Stimulated activated CD8-positive, alpha-beta memory T cell treated with anti-CD3 and anti-CD28 coated beads, Interleukin-7, amount 100 ng/mL, for 24 hours (primary cell): ENCODE results near the gene MYCL.
"Not testable (repeated sequence)": the region's sequence is repeated elsewhere in the genome, so short reads cannot be mapped to it uniquely, and the experiment has no call there.

Experiments
- DNase-seq: peaks from one replicate; pipeline ENCODE4 v3.0.0-alpha.2; 2020; ENCODE audit warnings: low read depth

Gene MYCL

DNA sequence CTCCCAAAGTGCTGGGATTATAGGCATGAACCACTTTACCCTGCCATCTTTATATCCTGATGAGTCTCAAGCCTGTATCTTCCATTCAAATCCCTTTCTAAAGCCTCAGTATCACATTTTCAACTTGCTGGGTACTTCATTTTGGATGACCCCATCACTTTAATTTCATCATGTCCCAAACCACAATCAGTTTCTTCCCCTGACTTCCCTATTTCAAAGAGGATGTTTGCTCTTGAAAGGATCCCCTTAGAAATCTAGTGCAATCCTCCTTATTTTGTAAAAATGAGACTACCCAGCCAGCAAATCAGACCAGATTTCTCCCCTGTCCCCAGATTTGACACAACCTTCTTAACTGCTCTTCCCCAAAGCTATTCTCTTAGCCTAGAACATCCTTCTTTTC is 11.4 kb downstream of the MYCL start:
- DNase-seq, result no peak

DNA sequence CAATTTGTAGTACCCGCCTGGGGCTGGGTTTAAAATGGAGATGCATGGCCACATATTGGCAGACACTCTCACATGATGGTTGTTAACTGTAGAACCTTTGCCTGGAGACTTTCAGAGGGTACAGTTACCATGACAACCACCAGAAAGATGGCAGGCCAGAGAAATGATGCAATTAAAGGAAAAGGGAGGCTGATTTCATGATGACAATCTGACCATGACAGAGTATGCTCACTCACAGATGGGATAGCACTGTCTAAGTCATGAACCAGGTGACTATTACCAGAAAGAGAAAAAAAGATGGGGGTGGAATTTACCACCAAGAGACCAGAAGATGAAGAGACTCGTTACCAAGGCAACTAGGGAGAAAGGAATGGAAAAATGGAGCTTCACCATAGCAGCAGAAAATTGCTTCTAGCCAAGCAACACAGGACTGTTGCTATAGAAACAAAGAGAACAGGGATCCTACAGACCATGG is 14.9 kb downstream of the MYCL start:
- DNase-seq, result no peak

DNA sequence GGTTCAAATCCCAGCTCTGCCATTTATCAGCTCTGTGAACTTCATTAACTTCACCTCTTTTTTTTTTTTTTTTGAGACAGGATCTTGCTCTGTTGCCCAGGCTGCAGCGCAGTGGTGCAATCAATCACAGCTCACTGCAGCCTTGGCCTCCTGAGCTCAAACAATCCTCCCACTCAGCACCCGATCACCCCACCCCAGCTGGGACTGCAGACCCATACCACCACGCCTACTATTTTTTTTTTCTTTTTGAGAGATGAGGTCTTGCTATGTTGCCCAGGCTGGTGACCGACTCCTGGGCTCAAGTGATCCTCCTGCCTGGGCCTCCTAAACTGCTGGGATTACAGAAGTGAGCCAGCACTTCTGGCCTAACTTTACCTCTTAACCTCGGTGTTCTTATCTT is 16.2 kb downstream of the MYCL start:
- DNase-seq, result no peak

DNA sequence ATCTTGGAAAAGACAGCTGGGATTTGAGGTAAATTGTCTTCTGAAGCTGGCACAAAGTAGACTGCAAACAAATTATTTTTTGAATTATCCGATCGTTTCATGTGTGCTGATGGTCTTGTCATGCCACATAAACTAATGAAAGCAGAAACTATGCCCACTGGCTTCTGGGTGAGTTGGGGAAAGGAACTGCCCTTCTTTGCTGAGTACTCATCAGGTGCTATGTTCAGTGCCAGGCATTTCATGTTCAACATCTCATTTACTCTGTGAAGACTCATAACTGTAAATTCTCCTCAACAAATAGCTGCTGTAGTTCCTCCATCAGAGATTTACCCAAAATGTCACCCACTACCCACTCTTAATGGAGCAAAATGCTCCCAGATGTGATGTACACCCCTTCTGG is 19.6 kb downstream of the MYCL start:
- no peak for DNase-seq

DNA sequence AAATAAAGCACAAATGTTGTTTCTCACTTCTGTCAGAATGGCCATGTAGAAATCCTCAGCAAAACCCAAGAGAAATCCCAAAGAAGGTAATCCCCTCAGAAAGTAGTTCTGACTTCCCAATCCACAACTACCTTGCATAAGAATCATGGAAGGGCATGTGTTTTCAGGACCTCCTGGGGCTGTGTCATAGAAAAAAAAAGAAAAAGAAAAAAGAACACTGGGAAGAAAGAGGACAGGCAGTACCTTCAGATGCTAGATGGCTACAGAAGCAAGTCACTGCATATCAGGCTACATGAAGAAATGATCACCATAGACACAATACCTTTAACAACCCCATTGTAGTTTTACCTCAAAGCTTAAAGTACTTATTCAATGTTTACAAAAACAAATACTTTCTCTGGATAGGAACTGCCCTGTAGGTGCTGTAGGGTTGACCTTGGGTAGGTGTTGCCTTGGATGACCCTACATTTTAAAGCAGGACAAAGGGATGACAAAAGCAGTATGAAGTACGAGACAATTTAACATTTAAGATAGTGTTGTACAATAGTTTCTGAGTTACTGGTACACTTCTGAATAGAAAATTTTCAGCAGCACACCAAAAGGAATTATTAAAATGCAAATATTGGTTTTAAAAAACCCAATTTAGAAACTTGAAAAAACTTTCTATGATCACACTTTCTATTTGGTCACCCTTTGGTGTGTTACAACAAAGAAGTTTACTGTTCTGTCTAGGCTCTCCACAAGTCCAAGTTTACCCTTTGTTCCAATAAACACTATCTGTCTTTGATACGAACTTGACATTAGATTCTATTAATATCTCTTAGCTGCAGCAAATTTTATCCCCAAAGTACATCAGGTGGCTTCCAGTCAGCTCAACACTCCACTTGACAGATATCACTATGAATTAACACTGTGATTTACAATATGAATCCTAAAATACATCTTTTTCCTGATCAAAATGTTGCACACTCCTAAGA is 23.4 kb downstream of the MYCL start:
- DNase-seq, result no peak

DNA sequence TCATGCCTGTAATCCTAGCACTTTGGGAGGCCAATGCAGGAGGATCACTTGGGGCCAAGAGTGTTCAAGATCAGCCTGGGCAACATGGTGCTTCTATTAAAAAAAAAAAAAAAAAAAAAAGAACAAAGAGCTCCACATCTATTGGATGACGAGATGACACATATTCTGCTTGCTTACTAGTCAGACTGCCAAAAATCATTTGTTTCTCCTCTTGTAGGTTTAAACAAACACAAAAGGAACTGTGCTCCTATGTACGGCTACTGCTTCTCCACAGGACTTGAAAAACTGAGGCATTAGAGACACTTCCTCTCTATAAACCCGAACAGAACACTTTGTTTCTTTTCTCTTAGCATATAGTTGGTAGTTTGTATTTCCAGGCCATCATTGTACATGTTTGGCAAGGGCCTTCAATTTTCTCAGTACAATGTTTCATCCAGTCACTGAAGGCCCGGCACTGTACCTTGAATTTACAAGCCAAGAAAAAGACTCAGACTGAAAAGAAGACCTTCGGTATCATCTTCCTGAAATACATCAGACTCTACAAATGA is 24.4 kb downstream of the MYCL start:
- no peak for DNase-seq

DNA sequence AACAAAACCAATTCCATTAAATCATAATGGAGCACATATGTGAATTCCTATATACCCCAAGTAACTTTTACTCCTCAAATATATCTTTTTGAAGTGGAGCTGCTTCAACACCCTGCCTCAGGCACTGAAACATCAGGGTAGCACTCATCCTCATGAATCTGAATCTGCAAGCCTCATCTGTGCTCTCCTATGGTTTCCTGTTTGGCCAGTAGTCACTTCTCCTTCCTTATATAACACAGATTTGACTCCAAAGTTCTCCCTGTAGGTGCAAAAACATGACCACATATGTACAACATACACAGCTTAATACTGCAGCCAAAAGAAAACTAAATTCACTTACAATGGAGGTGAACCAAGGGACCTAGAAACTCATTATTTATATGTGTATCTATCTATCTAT is 25.6 kb downstream of the MYCL start:
- no peak for DNase-seq

DNA sequence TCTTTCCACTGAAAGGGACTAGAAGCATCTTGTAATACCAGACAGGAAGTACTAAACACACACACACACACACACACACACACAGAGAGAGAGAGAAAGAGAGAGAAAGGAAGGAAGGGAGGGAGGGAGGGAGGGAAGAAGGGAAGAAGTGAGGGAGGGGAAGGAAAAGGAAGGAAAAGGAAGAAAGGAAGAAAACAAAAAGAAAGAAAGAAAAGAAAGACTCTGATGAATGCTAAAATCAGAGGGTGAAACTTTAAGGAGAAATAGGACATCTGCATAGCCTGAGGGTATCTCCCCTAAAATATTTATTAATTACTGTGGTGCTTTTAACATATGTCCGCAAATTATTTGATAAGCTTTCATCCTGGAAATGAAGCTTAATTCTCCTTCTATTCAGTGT is 29.0 kb downstream of the MYCL start:
- no peak for DNase-seq

DNA sequence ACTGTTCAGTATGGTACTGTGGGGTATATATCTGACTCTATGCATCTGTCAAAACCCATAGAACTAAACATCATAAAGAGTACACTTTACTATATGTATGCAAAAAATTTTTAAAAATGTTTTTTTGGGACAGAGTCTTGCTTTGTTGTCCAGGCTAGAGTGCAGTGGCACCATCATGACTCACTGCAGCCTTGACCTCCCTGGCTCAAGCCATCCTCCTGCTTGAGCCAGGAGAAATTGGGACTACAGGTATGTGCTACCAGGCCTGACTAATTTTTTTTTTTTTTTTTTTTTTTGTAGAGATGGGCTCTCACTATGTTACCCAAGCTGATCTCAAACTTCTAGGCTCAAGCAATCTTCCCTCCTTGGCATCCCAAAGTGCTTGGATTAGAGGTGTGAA is 29.9 kb downstream of the MYCL start:
- no peak for DNase-seq

DNA sequence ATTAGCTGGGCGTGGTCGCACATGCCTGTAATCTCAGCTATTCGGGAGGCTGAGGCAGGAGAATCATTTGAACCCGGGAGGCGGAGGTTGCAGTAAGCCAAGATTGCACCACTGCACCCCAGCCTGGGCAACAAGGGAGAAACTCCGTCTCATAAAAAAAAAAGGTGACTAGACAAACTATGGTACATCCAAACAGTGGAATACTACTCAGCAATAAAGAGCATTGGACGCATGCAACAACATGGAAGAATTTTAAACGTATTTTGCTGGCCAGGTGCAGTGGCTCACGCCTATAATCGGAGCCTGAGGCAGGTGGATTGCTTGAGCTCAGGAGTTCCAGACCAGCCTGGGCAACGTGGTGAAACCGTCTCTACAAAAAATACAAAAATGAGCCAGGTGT is 30.7 kb downstream of the MYCL start:
- not testable (repeated sequence) for DNase-seq

DNA sequence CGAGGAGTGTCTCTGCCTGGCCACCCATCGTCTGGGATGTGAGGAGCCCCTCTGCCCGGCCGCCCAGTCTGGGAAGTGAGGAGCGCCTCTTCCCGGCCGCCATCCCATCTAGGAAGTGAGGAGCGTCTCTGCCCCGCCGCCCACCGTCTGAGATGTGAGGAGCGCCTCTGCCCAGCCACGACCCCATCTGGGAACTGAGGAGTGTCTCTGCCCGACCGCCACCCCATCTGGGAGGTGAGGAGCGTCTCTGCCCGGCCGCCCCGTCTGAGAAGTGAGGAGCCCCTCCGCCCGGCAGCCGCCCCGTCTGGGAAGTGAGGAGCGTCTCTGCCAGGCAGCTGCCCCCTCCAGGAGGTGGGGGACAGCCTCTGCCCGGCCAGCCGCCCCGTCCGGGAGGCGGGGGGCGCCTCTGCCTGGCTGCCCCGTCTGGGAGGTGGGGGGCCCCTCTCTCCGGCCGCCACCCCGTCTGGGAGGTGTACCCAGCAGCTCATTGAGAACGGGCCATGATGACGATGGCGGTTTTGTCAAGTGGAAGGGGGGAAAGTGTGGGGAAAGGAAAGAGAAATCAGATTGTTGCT is 32.1 kb downstream of the MYCL start:
- not testable (repeated sequence) for DNase-seq

DNA sequence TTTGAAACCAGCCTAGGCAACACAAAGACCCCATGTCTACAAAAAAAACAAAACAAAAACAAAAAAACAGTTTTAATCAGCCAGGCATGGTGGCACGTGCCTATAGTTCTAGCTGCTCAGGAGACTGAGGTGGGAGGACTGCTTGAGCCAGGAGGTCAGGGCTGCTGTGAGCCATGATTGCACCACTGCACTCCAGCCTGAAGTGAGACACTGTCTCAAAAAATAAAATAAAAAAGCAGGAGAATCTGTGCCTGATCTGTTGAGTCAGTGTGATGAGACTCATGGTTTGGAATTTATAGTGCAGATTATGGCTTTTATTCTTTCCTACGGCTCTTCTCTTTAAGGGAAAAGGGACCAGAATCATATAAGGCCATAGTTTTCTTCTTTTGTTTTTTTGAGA is 35.0 kb downstream of the MYCL start:
- DNase-seq, result no peak

DNA sequence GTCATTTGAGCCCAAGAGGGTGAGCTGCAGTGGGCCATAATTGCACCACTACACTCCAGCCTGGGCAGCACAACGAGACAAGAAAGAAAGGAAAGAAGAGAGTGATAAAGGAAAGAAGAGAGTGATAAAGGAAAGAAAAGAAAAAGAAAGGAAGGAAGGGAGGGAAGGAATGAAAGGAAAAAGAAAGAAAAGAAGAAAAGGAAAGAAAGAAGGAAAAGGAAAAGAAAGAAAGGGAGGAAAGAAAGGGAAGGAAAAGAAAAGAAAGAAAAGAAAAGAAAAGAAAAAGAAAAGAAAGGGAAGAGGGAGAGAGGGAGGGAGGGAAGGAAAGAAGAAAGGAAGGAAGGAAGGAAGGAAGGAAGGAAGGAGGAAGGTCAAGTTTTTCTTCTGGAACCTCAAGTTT is 36.0 kb downstream of the MYCL start:
- DNase-seq, result no peak

DNA sequence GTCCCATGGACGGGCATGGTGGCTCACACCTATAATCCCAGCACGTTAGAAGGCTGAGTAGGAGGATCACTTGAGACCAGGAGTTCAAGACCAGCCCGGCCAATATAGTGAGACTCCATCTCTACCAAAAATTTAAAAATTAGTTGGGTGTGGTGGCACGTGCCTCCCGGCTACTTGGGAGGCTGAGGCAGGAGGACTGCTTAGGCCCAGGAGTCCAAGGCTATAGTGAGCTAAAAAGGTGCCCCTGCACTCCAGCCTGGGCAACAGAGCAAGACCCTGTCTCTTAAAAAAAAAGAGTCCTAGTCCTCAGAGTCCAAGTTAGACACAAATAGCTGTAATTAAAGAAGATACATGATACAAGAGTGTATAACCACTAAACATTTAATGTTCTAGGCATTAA is 38.5 kb downstream of the MYCL start:
- DNase-seq, result no peak

DNA sequence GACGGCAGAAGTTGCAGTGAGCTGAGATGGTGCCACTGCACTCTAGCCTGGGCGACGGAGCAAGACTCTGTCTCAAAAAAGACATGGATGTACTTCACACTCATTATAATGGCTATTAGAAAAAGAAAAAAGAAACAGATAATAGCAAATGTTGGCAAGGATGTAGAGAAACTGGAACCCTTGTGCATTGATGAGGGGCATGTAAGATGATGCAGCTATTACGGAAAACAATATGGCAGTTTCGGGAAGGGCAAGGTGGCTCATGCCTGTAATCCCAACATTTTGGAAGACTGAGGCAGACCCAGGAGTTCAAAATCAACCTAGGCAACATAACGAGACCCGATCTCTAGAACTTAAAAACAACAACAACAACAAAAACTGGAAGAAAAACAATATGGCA is 40.7 kb downstream of the MYCL start:
- DNase-seq, result no peak

DNA sequence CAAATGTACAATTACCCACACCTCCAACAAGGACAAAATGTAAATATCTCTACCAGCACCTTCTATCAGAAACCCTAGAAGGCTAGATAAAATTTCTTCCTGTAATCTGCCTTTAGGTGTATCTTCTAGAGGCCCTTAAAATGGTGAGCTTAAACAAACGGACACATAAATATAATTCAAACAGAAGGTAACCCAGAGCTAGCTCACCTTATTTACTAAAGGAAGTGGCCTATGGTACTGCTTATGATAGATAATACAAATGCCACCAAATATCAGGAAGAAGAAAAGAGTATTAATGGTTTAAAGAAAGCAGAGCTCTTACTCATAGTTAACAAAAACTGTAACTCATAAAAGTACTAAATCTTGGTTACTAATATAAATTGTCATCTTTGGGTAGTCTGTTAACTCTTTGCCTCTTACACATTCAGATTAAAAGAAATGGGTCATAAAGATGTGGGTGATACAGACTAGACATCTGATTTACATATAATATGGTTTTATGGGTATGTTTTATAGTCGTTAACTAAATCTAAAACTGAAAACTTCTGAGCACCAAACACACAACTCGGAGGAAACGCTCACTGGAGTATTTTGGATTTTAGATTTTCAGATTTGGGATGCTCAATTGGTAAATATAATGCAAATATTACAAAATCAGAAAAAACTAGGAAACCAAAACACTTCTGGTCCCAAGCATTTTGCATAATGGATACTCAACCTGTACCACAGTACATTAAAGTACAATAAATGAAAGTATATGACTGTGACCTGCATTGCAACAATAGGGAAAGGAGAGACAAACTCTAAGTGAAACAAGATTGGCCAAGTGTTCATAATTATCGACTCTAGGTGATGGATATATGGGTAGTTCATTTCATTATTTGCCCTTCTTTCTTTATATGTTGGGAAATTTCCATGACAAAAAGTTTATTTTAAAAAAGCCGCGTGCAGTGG is 41.6 kb downstream of the MYCL start:
- no peak for DNase-seq

DNA sequence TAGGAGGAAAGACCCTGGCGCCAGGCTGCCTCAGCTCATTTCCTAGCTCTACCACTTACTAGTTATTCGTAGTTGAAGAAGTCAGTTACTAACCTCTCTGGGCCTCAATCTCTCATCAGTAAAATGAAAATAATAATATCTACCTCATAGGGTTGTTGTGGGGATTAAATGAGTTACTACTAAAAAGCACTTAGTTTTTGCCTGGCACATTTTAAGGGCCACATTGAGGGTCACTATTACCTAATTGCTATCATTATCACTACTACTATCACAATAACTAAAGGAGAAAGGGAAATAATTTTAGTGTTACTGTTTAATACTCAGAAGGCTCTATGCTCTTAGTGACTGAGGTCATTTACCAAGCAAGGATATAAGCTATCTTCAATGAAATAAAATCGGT is 43.4 kb downstream of the MYCL start:
- DNase-seq, result no peak

DNA sequence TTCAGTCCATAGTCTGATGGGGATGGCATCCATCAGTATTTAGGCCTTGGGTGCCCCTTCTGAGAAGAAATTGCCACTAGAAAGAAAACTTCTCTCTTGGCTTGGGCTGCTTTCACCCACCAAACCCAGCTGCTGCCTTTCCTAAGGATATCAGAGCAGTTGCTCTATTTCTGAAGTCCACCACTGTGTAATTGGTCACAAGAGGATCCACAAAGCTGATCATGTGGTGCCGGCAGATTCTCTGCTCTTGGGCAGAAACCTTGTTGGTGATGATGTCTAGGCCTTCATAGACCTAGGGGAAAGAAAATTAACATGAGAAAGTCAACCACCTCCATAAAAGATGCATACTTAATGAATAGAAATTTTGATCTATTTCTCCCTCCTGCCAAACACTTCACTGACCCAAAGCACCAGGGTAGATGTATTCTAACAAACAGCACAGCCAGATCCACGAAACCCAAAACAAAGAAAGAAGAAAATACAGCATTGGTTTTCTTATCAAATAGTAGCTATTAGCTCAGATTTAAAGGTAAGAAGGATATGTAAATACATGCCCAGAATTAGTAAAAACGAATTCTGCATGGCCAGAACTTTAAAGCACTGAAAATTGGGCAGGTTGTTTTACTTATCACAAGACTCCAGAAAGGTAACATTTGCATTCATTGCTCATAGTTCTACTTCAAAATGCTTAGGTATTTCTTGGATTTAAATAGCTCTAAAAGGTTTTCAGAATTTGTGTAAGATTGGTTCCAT is 44.4 kb downstream of the MYCL start:
- no peak for DNase-seq

DNA sequence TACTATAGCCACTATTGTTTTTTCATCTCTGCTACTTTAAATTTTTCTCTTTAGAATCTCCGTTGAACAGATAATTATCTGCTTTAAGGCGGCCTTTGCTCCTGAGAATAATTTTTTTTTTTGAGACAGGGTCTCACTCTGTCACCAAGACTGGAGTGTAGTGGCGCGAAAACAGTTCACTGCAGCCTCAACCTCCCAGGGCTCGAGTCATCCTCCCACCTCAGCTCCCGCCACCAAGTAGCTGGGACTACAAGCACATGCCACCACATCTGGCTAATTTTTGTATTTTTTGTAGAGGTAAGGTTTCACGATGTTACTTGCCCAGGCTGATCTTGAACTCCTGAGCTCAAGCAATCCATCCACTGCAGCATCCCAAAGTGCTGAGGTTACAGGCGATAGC is 47.0 kb downstream of the MYCL start:
- DNase-seq, result no peak

DNA sequence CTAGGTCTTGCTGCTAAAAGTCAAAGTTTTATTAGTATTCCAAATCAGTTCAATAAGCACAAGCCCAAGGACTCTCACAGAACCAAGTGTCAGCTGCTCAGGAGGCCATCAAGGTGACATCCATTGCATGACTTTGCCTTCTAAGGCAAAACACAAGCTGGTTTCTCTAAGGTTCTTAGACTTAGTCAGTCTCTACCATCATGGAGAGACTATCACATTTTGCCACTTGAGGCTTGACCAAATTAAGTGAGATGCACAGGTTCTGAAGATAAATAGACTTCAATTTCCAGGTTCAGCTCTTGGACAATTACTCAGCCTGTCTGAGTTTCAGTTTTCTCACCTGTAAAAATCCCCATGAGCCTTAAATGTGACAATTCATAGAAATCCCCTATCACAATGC is 47.4 kb downstream of the MYCL start:
- no peak for DNase-seq

DNA sequence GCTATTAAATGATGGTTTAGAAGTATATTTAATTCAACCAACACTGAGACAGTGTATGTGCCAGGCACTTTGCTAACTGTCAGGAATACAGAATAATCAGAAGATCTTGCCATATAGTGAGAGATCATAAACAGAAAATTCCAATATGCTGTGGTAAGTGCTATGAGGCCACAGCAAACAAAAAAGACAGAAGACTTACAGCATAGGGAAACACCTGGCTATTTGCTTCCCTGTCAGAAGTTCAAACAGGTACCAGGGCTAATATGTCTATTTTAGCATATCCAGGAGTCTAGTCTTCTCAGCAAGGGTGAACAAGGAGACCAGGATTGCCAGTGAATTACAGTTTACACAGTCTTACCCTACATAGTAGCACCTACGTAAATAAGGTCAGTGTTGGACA is 48.8 kb downstream of the MYCL start:
- DNase-seq, result no peak
